Hematopoietic multipotent progenitor cell treated with erythropoietin and hydrocortisone succinate and interleukin-3 and kit ligand, for 17 days (in vitro differentiated cells): Measurements from ENCODE around the gene KCNMA1.

Experiments used
- DNase-seq: peaks from one replicate; pipeline ENCODE4 v3.0.0-alpha.2; 2015; ENCODE audit warnings: low spot score

KCNMA1 gene

GRCh38 chr10:77448226-77448625 is 189.4 kb downstream of the KCNMA1 start:
- DNase-seq: no peak

- no peak for DNase-seq
These were observed 190.9 kb downstream of the KCNMA1 start for GRCh38 chr10:77446700-77447099.

GRCh38 chr10:77445547-77445946 is 192.1 kb downstream of the KCNMA1 start:
- DNase-seq: no peak

GRCh38 chr10:77444041-77444440 is 193.6 kb downstream of the KCNMA1 start:
- DNase-seq: no peak

GRCh38 chr10:77442699-77443189 is 194.9 kb downstream of the KCNMA1 start:
- DNase-seq: no peak

GRCh38 chr10:77441353-77442166 is 196.0 kb downstream of the KCNMA1 start:
- DNase-seq: no peak

GRCh38 chr10:77436257-77436975 is 201.2 kb downstream of the KCNMA1 start:
- DNase-seq: no peak

GRCh38 chr10:77433546-77433945 is 204.1 kb downstream of the KCNMA1 start:
- DNase-seq: no peak

GRCh38 chr10:77431980-77432797 is 205.4 kb downstream of the KCNMA1 start:
- no peak for DNase-seq

- DNase-seq: no peak
These were observed 206.4 kb downstream of the KCNMA1 start for GRCh38 chr10:77431209-77431611.

- DNase-seq: no peak
These were observed 207.1 kb downstream of the KCNMA1 start for GRCh38 chr10:77430530-77430929.

- no peak for DNase-seq
These were observed 208.8 kb downstream of the KCNMA1 start for GRCh38 chr10:77428691-77429395.

GRCh38 chr10:77424257-77424656 is 213.4 kb downstream of the KCNMA1 start:
- no peak for DNase-seq

GRCh38 chr10:77422491-77423338 is 214.9 kb downstream of the KCNMA1 start:
- DNase-seq: no peak

- no peak for DNase-seq
These were observed 216.0 kb downstream of the KCNMA1 start for GRCh38 chr10:77421591-77421990.

- DNase-seq: no peak
These were observed 216.6 kb downstream of the KCNMA1 start for GRCh38 chr10:77420947-77421523.

GRCh38 chr10:77419979-77420378 is 217.6 kb downstream of the KCNMA1 start:
- DNase-seq: no peak

- no peak for DNase-seq
These were observed 218.6 kb downstream of the KCNMA1 start for GRCh38 chr10:77419056-77419455.

- DNase-seq: no peak
These were observed 219.6 kb downstream of the KCNMA1 start for GRCh38 chr10:77417806-77418640.
